NCI-H748 treated with DMSO at 0.1 percent for 48 hours (cell line): ENCODE measurements around the gene SLAMF1.
"Not testable (repeated sequence)": the region's sequence is repeated elsewhere in the genome, so short reads cannot be mapped to it uniquely, and the experiment has no call there.

Source experiments
- DNase-seq: peaks from one replicate; lab custom pipeline; 2025; lab: John Stamatoyannopoulos, UW

Gene SLAMF1

DNA sequence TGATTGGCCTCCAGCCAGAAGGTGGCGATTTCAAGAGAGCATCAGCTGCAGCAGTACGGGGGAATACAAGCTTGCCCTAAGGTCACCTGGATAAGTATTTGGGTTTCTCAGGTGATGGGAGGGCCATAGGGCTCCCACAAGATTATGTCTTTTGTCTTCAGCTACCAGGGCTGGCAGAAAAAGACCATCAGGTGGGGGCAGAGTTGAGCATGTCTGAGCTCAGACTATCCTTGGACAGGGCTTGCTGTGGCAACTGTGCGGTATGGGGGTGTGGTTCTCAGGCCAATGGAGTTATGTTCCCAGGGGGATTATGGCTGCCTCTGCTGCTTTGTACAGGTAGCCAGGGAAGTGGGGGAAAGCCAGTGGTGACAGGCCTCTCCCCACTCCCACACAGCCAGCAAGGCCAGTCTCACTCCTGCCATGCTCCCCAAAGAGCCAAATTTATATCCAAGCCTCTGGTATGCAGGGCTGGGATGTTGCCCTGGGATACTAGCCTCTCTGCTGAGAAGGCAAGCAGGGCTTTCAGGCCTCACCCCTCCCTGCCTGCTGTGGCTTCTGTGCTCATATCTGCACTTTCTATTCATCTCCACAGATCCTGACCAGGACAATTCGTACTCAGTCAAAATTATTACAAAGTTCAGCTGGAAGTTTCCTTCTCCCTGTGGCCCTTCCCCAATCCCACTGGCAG, 40.9 kb downstream of the SLAMF1 start:
- no peak for DNase-seq

DNA sequence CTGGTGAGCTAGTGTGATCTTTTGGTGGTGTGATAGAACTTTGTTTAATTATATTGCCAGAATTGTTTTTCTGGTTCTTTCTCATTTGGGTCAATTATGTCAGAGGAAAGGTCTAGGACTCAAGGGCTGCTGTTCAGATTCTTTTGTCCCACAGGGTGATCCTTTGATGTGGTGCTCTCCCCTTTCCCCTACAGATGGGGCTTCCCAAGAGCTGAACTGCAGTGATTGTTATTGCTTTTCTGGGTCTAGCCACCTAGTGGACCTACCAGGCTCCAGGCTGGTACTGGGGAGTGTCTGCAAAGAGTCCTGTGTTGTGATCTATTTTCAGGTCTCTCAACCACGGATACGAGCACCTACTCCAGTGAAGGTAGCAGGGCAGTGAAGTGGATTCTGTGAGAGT, 41.6 kb downstream of the SLAMF1 start:
- DNase-seq: no peak

DNA sequence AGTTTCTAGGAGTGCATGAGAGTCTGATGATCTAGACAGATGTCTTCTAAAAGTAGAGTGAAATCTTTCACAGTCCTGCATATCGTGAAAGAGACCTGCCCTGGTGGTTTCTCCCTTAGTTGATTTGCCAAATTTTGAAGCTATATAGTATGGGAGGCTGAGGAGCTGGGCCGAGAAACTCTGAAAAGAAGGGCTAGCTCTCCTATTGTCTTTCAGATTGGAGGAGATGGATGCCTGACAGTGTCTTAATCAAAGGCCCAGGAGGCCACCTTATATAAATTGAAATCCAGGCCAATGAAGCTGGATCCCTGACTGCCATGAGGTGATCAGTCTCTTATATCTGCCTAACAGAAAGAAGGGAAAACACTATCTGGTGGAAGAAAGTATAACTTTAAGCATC, 49.1 kb downstream of the SLAMF1 start:
- DNase-seq: no peak

DNA sequence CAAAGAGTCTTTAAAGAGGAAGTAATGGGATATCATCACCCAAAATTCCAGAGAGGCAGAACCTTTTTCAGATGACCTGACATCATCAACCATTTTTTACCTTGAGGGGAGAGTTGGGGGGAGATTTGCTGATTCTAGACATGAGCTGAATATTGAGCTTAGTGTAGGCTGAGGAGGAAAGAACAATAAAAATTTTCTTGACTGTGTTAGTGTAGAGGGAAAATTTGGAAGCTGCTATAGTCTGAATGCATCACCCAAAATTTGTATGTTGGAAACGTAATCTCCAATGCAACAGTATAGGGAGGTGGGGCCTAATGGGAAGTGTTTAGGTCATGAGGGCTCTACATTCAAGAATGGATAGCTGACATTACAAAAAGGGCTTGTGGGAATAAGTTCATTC, 49.8 kb downstream of the SLAMF1 start:
- no peak for DNase-seq

DNA sequence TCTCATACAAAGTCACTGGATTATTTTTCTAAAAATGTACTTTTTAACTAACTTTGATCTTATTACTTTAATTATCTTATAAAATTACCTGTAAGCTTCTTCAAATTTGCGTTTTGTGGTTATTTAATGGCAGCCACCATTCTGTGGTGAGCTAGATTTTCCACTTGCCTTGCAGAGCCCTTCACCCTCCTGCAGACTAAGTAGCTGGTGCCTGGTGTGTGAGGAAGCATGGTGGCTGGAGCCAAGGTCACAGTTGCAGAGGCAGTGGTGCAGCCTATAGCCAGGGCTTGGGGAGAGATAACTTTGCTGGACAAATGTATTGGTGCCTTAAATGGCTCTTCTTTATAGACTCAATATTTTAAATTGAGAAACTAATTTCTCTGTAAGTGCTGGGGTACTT, 56.4 kb downstream of the SLAMF1 start:
- no peak for DNase-seq

DNA sequence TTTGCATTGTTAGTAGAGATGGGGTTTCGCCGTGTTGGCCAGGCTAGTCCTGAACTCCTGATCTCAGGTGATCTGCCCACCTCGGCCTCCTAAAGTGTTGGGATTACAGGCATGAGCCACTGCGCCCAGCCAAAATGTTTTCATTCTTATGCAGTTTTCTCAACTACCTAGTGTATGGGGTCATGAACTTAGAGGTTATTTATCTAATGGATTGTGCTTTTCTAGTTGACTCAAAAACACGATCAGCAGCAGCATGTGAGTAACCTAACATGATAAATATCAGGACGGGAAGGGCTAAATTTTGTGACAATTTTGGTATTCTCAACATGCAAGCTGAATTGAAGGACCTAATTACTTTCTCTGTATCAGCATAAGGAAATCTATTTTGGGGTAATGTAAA, 58.4 kb downstream of the SLAMF1 start:
- no peak for DNase-seq

DNA sequence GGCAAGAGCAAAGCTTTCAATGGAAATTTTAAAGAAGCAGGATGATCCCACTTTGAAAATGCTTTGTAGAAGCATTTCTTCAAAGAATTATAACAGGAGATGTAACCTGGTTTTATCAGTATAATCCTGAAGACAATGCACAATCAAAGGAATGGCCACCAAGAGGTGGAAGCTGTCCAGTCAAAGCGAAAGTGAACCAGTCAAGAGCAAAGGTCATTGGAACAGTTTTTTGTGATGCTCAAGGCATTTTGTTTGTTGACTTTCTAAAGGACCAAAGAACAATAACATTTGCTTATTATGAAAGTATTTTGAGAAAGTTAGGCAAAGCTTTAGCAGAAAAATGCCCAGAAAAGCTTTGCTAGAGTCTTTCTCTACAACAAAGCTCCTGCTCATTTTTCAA, 62.1 kb downstream of the SLAMF1 start:
- DNase-seq: no peak

DNA sequence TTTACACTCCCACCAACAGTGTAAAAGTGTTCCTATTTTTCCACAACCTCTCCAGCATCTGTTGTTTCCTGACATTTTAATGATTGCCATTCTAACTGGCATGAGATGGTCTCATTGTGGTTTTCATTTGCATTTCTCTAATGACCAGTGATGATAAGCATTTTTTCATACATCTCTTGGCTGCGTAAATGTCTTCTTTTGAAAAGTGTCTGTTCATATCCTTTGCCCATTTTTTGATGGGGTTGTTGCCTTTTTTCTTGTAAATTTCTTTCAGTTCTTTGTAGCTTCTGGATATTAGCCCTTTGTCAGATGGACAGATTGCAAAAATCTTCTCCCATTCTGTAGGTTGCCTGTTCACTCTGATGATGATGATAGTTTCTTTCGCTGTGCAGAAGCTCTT, 63.9 kb downstream of the SLAMF1 start:
- not testable (repeated sequence) for DNase-seq

DNA sequence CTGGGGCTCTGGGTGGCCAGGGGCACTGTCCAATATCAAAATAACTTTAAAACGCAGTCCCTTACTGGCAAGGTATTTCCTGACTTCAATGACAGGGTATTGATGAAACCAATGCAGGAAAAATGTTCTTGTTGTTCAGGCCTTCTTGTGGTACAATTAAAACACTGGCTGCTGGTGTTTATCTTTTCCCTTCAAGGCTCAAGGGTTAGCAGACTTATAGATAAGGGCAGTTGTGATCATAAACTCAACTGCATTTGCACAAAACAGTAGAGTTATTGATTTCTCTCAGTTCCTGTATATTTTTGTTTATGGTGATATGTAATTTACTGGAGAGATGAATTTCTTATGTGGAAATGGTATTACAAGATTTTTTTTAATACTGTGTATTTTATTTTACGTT, 64.9 kb downstream of the SLAMF1 start:
- no peak for DNase-seq

DNA sequence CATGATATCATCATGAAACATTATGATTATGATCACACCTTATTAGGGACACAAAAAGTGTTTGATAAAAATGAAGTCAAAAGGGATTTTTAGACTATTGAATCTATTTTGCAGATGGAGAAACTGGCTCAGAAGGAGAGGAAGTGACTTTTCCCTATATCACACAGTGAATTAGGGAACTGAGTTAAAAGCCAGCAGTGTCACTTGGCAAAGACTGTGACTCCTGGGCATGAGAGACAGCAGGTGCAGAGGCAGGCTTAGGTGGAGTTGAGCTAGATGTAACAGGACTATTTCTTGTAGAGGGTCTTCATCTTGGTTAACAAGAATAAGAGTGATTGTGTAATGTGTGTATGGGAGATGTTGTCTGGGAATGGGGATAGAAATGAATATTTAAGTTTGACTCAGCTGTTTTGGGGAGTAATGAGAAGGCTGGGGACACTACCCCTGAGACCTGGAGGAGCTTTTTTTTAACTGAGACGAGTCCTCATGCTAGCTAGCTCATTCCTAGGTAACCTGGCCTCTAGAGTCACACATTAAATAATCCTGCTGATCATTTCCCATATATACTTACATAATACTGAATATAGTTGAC, 66.5 kb downstream of the SLAMF1 start:
- DNase-seq: no peak

DNA sequence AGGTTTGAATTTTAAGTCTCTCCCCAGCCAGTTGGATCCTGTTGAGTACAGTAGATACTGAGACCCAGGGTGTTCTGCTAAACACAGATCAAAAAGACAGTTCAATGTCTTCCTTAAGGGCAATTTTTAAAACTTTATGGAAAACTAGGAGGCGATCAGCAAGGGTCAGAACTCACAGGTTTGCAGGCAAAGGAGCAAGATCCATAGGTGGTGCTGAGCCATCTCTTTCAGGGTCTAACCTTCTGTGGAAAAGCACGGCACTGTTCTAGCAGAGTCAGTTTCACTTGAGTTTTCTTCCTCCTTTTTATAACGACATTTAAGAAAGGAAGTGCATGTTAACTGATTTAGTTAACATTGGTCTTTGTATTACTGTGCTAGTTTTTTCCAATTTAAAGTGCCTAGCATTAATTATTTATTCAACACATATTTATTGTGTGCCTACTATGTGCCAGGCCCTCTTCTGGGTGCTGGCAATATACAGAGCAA, 67.6 kb downstream of the SLAMF1 start, which contains the start of gene CD84:
Gene CD84 (minus strand): TSS at position 281 of the 486 bp plus-strand sequence. CDS start 59 bp downstream, at position 222.
- no peak for DNase-seq

DNA sequence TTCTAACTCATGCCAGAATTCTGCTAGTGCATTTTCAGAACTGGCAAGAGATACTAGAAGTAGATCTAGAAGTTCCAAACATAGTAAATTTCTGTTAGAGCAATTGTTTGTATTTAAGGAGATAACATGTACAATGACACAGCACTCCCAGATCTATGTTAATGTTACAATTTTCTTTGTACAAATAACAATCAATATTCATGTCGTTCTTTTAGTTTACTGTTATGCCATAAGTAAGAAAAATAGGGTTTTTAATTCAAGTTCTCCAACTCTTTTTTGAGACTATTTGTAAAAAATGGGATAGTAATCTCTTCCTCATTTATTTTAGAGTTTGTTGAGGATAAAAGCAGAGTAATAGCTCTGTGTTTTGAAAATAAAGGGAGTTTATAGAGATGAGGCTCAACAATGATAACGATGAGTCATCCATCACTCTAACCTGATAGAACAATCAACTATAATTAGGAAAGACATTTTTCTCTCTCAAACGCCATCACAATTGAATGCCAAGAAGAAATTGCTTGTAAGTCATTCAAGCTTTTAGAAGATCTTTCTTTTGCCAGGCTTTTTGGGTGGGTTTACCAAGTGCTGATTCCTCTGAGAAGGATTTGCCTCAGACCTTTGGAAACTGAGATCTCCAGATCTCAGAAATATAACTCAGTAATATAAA, 68.2 kb downstream of the SLAMF1 start:
- DNase-seq: no peak

DNA sequence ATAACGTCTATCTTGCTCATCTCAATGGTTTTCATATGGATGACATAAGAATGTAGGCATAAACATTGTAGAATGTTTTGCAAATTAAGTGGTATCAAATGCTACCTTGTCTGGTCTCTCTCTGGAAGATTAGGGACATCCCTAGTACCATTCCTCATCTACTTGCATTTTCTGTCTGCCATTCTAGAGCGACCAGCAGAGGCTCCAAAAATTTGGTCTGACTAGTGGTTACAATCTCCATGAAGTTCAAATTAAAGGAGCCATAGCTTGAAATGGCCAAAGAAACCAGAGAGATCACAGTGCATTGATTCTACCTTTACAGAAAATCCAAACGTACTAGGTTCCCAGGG, 68.7 kb downstream of the SLAMF1 start:
- DNase-seq: no peak

DNA sequence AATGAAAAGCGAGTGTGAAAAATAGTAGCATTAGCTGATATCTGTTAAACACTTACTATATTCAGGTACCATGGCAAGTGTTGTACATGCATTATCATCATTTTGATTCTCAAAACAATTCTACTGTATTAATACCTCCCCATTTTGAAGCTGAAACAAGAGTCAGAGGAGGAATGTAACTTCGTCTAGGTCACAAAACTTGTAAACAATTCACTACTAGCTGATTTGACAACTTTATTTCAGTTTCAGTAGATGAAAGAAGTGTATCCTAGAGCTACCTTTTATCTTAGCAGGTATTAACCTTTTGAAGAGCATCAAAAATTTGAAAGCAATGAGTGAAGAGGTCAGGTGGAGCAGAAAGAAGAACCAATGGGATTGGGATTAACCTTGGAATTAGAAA, 69.2 kb downstream of the SLAMF1 start:
- DNase-seq: no peak

DNA sequence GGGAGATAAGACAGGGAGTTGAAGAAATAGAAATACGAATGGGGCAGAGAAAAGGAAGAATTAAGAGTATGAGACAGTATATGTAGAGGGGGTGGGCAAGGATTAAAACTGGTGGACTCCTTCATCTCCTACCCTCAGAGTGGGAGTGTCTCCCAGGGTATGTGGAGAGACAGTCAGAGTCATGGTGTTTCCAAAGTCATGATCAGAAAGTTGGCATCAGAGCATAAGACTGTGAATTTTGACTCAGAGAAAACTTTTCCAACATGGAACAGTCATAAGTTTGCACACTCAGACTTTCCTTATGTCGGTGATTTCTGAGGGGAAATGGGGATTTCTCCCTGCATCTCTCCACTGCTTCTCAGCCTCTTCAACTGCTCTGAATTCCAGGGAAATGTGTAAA, 70.0 kb downstream of the SLAMF1 start:
- no peak for DNase-seq

DNA sequence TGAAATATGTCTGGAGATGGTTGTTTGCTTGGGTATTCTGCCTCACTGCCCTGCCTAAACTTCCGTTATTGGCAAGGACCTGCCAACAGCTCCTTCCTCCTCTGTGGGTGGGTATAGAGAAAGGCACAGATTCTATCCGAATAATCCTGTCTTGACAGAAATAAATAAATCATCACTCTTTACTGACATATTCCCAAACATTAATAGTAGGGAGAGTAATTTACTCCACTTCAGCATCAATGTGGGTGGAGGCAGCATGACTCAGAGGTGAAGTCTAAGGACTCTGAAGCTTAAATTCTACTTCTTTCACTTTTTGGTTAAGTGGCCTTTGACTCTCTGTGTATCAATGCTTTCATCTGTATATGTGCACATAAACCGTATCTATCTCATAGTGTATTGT, 70.5 kb downstream of the SLAMF1 start:
- DNase-seq: no peak

DNA sequence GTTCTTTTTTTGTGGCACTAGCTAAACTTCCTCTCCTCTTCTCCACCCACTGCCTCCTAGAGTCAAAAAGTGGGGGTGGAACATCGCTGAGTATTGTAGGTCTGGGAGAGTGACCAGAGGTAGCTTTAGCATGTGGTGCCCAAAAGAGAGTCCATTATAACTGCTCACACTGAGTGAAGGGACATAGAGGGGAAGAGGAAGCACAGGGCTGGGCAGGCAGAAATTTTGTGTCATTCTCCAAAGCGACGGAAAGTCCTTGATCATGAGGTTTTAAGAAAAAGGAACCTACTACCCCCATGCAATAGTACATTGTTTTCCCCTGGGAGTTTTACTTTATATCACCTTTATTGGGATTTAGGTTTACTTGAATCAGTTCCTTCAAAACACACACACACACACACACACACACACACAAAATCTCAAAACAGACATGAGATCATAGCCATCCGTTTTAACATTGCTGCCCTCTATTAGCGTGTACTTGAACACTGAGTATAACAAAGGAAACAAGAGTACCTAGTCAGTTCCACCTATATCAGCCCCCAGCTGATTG, 71.7 kb downstream of the SLAMF1 start:
- no peak for DNase-seq

DNA sequence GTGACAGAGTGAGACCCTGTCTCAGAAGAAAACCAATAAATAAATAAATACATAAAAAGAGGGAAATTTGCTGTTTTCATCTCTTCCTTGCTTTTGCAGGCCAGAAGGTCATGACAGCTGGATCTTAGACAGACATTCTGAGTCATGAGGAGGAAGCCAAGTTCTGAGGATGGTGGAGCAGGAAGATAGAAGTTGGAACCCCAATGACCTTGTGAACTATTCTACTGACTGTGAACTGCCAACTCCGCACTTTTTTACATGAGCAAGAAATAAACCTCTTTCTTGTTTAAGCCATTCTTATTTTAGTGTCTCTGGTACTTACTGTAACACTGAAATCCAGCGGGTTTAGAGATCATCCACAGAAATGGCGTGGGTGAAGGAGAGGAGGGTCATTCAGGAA, 76.0 kb downstream of the SLAMF1 start:
- no peak for DNase-seq

DNA sequence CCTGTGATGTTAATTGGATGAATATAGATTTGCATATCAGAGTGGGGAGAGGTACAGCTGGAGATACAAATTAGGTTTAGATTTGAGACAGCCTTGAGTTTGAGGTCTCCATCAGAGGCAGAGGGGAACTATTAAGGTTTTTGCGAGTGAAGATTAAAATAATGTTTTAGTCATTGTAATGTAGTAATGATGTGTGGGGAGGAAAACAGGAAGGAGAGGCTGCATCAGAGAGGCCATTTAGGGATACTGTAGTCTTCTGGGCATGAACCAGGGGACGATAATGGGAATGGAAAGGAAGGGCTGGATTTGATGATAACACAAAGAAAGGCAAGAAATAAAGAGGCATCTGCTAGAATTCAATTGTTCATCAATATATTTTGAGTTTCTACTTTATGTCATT, 77.0 kb downstream of the SLAMF1 start:
- no peak for DNase-seq

DNA sequence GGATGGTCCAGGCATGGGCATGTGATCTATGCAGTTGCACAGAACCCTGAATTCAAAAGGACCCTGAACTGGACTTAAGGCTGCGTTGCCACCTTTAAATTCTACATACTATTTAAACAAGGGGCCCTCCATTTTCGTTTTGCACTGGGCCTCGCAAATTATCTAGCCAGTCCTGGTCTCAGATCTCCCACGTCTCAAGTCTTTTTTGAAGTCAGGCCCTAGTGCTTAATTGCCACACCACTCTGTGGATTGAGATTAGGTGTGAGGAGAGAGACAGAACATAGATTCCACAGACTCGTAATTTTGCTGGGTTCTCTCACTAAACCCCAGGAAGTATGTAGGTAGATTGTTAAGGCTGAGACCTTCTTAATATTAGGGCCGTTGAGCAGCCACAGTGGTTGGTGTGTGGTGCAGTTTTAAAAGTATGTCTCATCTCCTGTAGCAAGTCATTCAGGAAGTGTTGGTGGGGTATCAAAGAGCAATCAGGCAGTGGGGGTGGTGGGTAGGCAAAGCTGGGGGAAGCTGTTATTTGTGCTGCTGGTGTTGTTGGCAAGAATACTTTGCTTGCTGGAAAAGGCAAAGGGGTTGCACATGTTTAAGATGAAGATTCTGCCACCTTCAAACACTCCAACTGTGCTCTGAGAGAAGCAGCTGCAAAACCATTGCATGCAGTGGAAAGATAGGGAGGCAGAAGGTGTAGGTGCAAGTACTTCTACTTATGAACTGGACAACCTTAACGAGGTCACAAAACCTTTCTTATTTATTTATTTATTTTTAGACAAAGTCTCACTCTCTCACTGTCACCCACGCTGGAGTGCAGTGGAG, 78.8 kb downstream of the SLAMF1 start:
- DNase-seq: no peak

DNA sequence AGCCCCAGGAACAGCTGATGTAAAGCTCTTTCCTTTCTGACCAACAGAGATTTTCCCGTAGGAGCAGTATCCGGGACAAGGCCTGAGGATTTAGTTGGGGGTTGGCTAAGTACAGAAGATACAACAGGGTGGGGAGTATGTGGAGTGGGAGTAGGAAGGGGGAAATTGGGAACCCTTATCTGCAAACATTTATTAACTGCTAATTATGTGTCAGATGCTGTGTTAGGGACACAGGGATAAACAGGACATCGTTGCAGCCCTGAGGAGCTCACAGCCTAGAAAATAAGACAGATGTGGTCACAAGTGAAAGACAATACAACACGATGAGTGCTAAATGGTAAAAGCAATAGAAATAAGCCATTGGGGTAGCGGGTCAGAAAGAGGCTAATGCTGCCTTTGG, 79.5 kb downstream of the SLAMF1 start:
- DNase-seq: no peak

DNA sequence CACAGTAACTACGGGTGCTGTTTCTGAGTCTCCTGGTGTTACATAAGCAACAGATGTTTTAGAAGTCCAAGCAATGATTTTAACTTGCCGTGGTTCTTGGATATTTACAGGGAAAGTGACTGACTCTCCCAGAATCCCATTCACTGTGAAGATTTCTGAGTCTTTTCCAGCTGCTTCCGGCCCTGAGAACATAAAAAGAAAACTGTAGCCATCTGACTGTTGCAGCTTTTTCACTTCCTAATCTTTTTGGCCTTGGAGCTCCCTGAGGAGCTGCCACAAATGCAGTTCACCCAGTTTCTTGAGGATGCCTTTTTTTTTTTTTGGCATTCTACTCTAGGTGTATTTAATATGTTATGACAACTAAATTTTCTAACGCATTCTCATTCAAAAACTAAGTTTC, 81.3 kb downstream of the SLAMF1 start:
- no peak for DNase-seq
